GM19099 (cell line): ENCODE results near the gene CCND3.
A peak's percentile ranks its signal among the peaks of the same experiment; 100 is the strongest.

Experiments used
- POLR2A ChIP-seq: IDR thresholded peaks from 3 replicates; pipeline ENCODE4 v1.6.1; 2011; ENCODE audit warnings: low read depth; ENCODE audit not compliant: insufficient read length; ENCODE audit errors: extremely low read depth

CCND3 gene

GRCh38 chr6:41937861-41938574, 3.6 kb downstream of the CCND3 start:
- no peak for TF ChIP-seq POLR2A

GRCh38 chr6:41937472-41937860, 4.1 kb downstream of the CCND3 start:
- no peak for TF ChIP-seq POLR2A

DNA sequence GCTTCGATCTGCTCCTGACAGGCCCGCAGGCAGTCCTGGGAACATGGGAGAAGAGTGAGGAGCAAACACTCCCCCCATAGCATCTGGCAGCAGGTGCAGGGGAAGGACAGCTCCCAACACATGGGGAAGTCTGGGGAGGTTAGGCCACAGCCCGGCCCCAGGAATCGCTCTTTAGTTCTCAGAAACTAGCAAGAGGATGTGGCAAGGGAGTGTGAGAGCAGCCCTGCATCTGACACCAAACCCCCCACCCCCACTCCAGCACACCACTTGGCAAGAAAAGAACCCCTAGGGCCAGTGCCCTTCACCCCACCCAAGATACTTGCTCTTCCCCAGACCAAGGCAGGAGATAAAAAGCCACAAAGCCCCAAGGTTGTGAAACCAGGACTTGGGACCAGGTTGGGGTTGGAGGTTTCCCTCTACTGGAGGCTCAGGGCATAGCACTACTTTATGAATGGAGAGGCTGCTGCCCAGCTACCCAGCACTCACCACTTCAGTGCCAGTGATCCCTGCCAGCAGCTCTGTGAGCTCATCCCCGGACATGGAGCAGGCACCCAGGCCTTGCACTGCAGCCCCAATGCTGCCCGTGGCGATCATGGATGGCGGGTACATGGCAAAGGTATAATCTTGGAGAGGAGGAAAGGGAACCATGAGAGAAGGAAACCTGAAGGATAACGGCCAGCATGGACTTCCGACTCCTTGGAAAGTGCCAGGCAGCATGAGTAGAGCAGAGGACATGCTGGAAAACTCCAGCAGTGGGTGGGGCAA, 5.4 kb downstream of the CCND3 start:
- no peak for TF ChIP-seq POLR2A

- TF ChIP-seq POLR2A = no peak
These were observed 5.9 kb downstream of the CCND3 start for GRCh38 chr6:41935685-41936072.

DNA sequence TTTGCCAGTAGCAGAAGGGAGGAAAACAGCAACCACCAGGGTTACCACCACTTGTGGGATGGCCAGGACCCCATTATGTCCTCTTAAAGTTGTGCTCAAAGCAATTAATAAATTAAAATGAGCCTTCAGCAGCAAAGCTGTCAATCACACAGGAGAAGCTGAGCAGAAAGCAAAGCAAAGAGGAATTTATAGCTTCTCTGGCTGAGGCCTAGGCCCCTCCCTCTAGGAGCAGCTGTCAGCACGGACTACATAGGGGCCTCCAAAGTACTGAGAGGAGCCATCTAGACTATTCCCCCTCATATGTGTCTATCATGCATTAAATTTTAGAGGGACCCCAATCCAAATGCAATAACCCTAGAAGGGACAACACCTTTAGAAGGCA, 6.4 kb downstream of the CCND3 start:
- TF ChIP-seq POLR2A = no peak

- TF ChIP-seq POLR2A = no peak
These were observed 7.1 kb downstream of the CCND3 start for GRCh38 chr6:41934278-41935192.

- peak; percentile 9 for TF ChIP-seq POLR2A
These were observed 9.2 kb downstream of the CCND3 start for GRCh38 chr6:41932378-41932777.

DNA sequence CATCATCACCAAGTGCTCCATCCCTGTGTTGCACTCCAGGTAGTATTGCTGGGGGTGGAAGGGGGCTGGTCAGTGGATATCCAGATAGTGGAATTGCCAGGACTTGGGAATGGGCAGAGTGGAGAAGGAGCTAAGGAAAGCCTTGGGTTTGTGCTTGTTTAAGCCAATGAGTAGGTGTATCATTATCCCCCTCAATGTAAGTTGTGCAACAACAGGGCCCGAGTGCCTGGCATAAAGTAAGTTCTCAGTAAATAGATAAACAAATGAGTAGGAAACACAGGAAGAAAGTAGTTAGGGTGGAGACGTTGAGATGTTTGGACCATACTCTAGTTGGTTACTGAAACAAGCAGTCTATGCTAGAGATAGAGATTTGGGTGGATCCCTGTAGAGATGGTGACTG, 9.8 kb downstream of the CCND3 start:
- TF ChIP-seq POLR2A = no peak

DNA sequence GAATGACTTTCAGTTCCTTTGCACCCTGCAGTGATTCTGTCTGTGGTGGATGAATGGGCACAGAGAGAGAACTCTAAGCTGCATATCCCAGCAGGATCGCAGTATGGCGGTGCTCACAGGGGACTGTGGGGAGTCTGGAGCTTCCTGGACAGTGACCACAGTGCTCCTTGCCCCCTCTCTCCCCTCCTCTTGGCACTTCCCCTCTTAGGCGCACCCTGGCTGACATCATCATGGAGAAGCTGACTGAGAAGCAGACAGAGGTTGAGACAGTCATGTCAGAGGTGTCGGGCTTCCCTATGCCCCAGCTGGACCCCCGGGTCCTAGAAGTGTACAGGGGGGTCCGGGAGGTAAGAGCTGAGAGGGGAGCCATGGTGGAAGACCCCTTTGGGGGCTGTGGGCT, 11.7 kb downstream of the CCND3 start:
- TF ChIP-seq POLR2A = no peak

- TF ChIP-seq POLR2A = no peak
These were observed 14.4 kb downstream of the CCND3 start for GRCh38 chr6:41927253-41927652.

- no peak for TF ChIP-seq POLR2A
These were observed 19.5 kb downstream of the CCND3 start for GRCh38 chr6:41922154-41922553.

DNA sequence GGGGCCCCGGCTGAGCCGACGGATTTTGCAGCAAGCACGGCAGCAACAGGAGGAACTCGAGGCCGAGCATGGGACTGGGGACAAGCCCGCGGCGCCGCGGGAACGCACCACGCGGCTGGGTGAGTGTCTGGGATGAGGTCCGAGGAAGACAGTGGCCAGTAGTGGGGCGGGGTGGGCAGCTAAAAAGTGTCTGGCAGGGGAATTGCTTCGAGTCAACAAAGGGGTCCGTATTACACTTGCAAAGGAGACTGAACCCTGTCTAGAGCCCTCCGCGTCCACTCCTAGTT, 20.0 kb downstream of the CCND3 start:
- TF ChIP-seq POLR2A = no peak

DNA sequence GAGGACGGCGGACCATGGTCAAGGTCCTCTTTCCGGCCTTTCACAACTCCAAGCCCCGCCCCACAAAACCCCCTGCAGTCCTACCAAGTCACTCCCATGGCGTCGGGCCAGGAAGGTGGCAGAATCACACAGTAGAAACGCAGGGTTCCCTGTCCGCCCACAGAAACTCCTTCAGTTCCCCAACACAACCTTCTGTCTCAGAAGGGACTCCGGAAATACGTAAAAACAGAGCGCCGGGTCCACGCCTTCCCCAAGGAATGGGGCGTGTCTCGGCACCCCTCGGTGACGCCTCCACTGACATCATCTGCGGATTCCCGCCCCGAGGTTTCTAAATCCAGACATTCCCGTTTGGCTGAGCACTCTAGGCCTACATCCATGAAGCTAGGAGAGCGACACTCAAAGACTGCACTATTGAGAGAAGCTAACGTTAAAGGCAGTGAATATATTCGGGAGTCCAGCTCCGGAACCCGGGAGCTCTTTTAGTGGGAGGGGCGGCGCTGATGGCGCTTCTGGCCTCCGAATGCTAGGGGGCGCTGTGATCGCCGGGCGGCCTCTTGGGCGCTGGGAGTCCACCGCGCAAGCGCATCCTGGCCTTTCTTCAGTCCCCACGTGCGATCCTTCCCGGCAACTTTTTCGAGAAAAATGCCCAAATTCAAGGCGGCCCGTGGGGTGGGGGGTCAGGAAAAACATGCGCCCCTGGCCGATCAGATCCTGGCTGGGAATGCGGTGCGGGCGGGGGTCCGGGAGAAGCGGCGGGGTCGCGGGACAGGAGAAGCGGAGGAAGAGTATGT, 20.5 kb downstream of the CCND3 start, which contains the start of the genes BYSL and MED20:
Gene BYSL (plus strand): TSS at position 579 of the 791 bp plus-strand sequence. CDS start 64 bp downstream, at position 643.
Gene MED20 (minus strand): TSS at position 219 of the 791 bp plus-strand sequence. CDS start 121 bp downstream, at position 98.
- TF ChIP-seq POLR2A = peak; percentile 68

- no peak for TF ChIP-seq POLR2A
These were observed 24.1 kb downstream of the CCND3 start for GRCh38 chr6:41917528-41917927.
